Immature natural killer cell (primary cell): ENCODE measurements around the gene TOMM5. TPM values are rescaled to one million over a fixed set of nuclear protein-coding genes. Genes with fewer than 3 reads are reported as not detected.

Experiments used
- DNase-seq, 3 donors: peaks; one replicate each; pipeline ENCODE4 v3.0.0; 2022; ENCODE audit warnings: mixed read lengths in 1 of 3
- H3K27ac Mint-ChIP-seq, 6 donors: one replicate each; pipeline ENCODE4 v1.8.0; 2020; ENCODE audit warnings: mixed read lengths in 6 of 6, mild to moderate bottlenecking in 5 of 6, inconsistent platforms in 4 of 6, moderate library complexity in 3 of 6
- H3K27me3 Mint-ChIP-seq, 3 donors: one replicate each; pipeline ENCODE4 v1.8.0; 2020 to 2021; ENCODE audit warnings: low read depth in 3 of 3, mild to moderate bottlenecking in 3 of 3, mixed read lengths in 3 of 3, moderate library complexity in 3 of 3, inconsistent platforms in 1 of 3
- H3K36me3 Mint-ChIP-seq, 3 donors: one replicate each; pipeline ENCODE4 v1.8.0; 2020; ENCODE audit warnings: mixed read lengths in 3 of 3, inconsistent platforms in 2 of 3, mild to moderate bottlenecking in 2 of 3
- H3K4me1 Mint-ChIP-seq, 2 donors: one replicate each; pipeline ENCODE4 v1.8.0; 2020; ENCODE audit warnings: inconsistent platforms in 2 of 2, mild to moderate bottlenecking in 2 of 2, mixed read lengths in 2 of 2, moderate library complexity in 1 of 2
- H3K4me3 Mint-ChIP-seq, 5 donors: one replicate each; pipeline ENCODE4 v1.8.0; 2020; ENCODE audit warnings: mild to moderate bottlenecking in 5 of 5, mixed read lengths in 5 of 5, inconsistent platforms in 3 of 5, moderate library complexity in 3 of 5
- H3K9me3 Mint-ChIP-seq, 6 donors: one replicate each; pipeline ENCODE4 v1.8.0; 2020; ENCODE audit warnings: mild to moderate bottlenecking in 6 of 6, mixed read lengths in 6 of 6, inconsistent platforms in 4 of 6, moderate library complexity in 3 of 6
- polyA plus RNA-seq, 3 donors: library from polyadenylated mRNA; unstranded; fragments of 300-500 nt; fragmentation: Illumina TruSeq; gene quantifications; one replicate each; pipeline ENCODE4 v1.2.3, GENCODE V29; 2021

The TOMM5 gene
- polyA plus RNA-seq, 3 donors from 2014 or later: 174 to 205 (median 183) TPM

DNA sequence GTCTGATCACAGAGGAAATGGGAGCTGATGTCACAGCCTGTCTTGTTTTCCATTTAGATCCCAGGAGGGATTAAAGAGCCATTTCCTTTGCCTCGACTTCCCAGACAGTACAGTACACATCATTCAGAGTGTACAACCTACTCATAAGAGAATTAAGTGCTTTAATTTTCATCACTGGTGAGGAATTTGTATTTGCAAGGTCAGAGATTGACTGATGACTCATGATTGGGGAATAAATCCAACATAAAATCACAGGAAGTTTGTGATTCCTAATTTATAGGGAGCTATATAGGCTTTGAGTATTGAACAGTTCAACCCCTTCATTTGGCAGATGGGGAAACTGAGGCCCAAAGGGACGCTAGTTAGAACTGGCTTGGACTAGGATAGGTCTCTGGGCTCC is 4.1 kb upstream of the TOMM5 start:
- no peak overlapping the region for H3K4me3 Mint-ChIP-seq
- H3K4me1 Mint-ChIP-seq: peaks cover 20 to 29% of the 10 kb centered on the region in 2 donors
- peaks cover 7 to 16% (median 9%) of the 10 kb centered on the region in 3 donors for H3K27me3 Mint-ChIP-seq
- no peak for DNase-seq
- no peak overlapping the region for H3K27ac Mint-ChIP-seq
- H3K9me3 Mint-ChIP-seq: peaks cover 0 to 1% (median 0%) of the 10 kb centered on the region in 6 donors
- no peaks in the 10 kb centered on the region for H3K36me3 Mint-ChIP-seq

DNA sequence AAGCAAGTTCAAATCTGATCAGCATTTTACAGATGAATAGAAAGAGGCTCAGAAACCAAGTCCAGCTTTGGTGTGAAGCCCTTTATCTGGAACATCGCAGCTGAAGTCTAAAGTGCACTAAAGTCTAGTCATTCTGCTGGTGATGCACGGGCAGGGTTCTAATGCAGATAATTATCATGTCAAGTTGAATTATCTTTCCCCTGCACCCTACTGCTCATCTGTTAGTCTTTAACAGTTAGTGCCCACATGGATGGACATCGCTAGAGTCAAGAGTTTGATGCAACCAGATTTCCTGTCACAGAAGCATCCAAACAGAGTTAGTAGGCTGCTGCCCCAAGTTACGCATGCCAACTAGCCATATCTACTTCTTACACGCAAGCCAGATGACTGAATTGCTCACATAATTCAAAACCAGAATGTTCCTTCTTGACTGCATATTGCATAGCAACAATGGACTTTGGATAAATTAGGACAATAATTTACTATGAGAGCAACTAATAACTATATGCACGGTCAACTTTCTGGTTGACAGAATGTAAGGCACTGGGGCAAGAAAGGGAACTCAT is 1.6 kb upstream of the TOMM5 start:
- Mint-ChIP-seq H3K27me3 (peaks cover 7 to 10% (median 10%) of the 10 kb centered on the region in 3 donors), H3K9me3 (no peaks in the 10 kb centered on the region), H3K36me3 (no peaks in the 10 kb centered on the region), H3K27ac (peak overlapping the region in 1 of 6 donors; percentile 40), H3K4me1 (peaks cover 37 to 49% of the 10 kb centered on the region in 2 donors), H3K4me3 (peak overlapping the region; percentile 52 to 73 (median 64))
- DNase-seq: no peak

DNA sequence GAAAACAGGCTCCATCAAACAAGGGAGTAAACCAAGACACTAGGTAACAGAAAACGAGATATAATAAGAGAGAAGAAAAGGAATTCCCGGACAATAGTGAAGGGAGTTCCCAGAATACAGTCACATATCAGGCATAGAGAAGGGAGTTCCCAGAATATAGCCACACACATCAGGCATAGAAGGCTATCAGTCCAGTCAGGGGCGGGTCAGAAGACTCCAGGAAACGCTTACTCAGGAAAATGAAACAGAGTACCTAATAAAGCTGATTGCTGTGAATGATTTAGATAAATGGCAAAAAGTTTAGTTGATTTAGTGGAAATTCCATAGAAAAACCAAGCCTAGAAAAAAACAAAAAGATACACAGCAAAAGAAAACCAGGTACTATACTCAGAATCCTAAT is 4.9 kb downstream of the TOMM5 start:
- peaks cover 4 to 8% (median 7%) of the 10 kb centered on the region in 3 donors for H3K27me3 Mint-ChIP-seq
- H3K4me3 Mint-ChIP-seq: no peak overlapping the region
- no peak for DNase-seq
- H3K27ac Mint-ChIP-seq: no peak overlapping the region
- no peaks in the 10 kb centered on the region for H3K9me3 Mint-ChIP-seq
- peaks cover 28 to 45% of the 10 kb centered on the region in 2 donors for H3K4me1 Mint-ChIP-seq
- H3K36me3 Mint-ChIP-seq: peaks cover 16 to 43% (median 27%) of the 10 kb centered on the region in 3 donors

DNA sequence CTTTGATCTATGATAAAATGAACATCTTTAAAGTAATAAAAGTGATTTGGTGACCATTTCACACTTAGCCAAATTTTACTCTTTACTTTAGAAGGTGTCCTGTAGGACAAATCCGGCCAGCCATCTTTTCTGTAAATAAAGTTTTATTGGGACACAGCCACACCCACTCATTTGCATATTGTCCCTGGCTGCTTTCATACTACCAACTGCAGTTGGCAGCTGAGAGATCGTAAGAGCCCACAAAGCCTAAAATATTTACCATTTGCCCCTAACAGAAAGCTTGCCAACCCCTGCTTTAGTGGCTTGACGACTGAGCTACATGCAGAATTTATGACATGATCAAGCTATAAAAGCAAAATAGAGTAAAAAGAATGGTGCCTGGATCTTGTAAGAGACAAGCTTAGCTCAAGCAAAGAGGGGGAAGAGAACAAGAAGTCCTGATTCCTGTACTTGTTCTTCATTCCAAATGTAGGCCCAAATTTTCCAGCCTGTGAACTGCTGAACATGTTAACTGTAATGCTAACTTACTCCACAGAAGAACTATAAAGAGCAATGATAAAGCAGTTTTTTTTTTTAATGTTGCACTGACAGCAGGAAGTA is 8.8 kb downstream of the TOMM5 start:
- H3K9me3 Mint-ChIP-seq: no peaks in the 10 kb centered on the region
- no peak overlapping the region for H3K4me3 Mint-ChIP-seq
- DNase-seq: no peak
- peaks cover 16 to 45% (median 26%) of the 10 kb centered on the region in 3 donors for H3K36me3 Mint-ChIP-seq
- no peaks in the 10 kb centered on the region for H3K27me3 Mint-ChIP-seq
- H3K4me1 Mint-ChIP-seq: peaks cover 2 to 15% of the 10 kb centered on the region in 2 donors
- H3K27ac Mint-ChIP-seq: peak overlapping the region in 1 of 6 donors; percentile 9

DNA sequence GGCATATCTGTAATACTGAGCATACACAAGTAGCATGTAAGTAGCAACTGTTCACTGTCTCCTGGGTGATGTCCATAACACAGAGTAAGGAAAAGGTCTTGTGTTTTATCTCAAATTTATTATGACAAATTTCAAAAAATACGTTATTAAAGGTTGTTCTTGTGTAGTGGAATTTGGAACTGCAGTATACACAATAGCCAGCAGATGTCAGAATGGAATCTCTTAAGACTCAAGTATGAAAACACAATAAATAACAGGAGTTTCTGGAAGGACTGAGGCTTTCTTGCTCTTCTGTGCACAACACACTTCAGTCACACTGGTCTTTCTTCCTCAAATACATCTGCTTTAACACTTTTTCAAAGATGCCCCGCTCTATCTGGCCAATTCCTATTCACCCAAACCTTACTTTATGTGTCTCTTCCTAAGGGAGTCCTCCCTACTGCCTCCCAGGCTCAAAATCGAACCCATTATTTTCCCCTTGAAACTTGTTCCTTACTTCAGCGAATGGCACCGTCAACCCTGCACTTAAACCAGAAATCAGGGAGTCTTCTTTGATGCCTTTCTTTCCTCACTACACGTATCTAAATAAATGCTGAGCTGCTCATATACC is 9.7 kb downstream of the TOMM5 start:
- Mint-ChIP-seq H3K4me1 (peaks cover 2 to 15% of the 10 kb centered on the region in 2 donors), H3K36me3 (peaks cover 13 to 41% (median 21%) of the 10 kb centered on the region in 3 donors), H3K9me3 (no peaks in the 10 kb centered on the region), H3K4me3 (no peak overlapping the region), H3K27me3 (no peaks in the 10 kb centered on the region), H3K27ac (peak overlapping the region in 2 of 6 donors; percentile 9 to 46)
- peak in 2 of 3 donors; percentile 15 to 19 for DNase-seq

DNA sequence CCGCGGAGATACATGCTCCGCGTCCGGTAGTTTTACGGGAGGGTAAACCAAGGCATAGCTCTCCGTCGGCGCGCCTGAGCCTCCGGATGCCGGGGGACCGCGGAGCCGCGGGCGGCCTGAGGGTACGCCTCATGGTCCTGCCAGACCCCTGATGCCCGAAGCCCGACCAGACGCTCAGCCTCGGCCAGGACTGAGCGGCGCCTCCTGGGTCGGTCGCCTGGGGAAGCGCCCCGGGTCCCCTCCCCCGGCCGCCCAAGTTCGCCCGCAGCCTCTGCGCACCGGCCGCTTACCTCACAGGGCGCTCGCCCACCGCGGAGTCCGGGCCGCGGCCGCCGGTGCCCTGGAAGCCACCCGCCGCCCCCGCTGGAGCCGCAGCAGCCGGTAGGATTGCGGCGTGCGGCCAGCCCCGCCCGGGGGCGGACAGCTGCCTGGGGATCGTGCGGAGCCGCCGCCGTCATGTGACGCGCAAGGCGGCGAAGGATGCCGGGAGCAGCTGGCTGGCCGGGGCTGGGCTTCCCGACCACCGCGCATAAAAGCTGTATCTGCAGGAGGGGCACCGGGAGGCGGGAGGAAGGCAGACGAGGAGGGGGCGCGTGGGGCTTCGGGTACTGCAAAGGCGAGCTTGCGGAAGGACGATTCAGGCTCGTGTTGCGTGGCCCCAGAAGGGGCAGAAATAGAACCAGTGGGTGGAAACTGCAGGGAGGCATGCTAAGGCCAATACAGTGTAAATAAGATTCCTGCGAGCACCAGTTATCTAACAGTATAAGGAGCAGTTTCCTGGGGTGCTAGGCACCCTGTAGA is 16.3 kb downstream of the TOMM5 start, which contains the start of gene FBXO10:
Gene FBXO10 (minus strand): TSS at position 460 of the 801 bp plus-strand sequence. CDS start 34,612 bp downstream, outside the sequence.
- peaks cover 0 to 4% (median 0%) of the 10 kb centered on the region in 3 donors for H3K36me3 Mint-ChIP-seq
- H3K9me3 Mint-ChIP-seq: no peaks in the 10 kb centered on the region
- DNase-seq: peak; percentile 39 to 48 (median 40)
- H3K27me3 Mint-ChIP-seq: peaks cover 0 to 3% (median 3%) of the 10 kb centered on the region in 3 donors
- peaks cover 9 to 18% of the 10 kb centered on the region in 2 donors for H3K4me1 Mint-ChIP-seq
- peak within 1 kb of the TSS in 5 of 6 donors; percentile 2 to 69 (median 59) for H3K27ac Mint-ChIP-seq
- H3K4me3 Mint-ChIP-seq: peak within 1 kb of the TSS; percentile 85 to 92 (median 88)

DNA sequence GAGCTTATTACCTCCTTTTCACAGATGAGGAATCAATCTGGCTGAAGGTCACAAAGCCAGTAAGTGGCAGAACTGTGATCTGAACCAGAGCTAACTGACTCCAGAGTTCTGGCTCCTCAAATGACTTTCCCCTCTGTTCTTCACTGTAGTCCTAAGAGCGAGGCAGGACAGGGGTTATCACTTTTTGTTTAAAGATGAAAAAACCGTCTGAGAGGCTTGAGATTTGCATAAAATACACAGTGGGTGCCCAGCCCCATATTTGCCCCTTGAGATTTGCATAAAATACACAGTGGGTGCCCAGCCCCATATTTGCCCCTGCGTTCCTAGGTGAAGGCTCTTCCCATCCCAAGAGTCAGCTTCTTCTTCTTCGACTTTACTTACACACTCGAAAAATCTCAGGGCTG is 16.9 kb downstream of the TOMM5 start:
- Mint-ChIP-seq H3K27me3 (peaks cover 0 to 3% (median 3%) of the 10 kb centered on the region in 3 donors), H3K36me3 (peaks cover 0 to 4% (median 0%) of the 10 kb centered on the region in 3 donors), H3K9me3 (no peaks in the 10 kb centered on the region), H3K4me1 (peaks cover 9 to 18% of the 10 kb centered on the region in 2 donors), H3K27ac (peak overlapping the region in 2 of 6 donors; percentile 2 to 61), H3K4me3 (peak overlapping the region; percentile 72 to 85 (median 82))
- DNase-seq: no peak

DNA sequence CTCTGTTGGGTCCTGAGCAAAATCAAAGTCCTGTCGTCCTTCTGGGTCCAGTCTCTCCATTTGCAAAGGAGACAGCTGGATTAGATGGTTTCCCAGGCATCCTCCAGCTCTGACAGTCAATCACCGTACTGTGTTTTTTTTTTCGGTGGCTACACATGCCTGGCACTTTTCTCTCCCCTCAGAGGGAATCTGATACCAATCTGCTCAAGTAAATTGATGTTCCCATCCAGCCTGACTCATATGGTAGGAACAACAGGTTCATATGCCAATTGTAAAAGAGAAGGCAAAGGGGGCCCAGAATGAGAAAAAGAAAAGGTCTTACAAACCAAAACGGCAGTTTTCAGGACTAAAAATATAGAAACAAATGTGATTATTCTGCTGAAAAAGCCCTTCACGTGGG is 17.4 kb downstream of the TOMM5 start:
- H3K27ac Mint-ChIP-seq: peak overlapping the region in 2 of 6 donors; percentile 36 to 61
- peak overlapping the region; percentile 72 to 85 (median 82) for H3K4me3 Mint-ChIP-seq
- H3K27me3 Mint-ChIP-seq: peaks cover 0 to 3% (median 3%) of the 10 kb centered on the region in 3 donors

DNA sequence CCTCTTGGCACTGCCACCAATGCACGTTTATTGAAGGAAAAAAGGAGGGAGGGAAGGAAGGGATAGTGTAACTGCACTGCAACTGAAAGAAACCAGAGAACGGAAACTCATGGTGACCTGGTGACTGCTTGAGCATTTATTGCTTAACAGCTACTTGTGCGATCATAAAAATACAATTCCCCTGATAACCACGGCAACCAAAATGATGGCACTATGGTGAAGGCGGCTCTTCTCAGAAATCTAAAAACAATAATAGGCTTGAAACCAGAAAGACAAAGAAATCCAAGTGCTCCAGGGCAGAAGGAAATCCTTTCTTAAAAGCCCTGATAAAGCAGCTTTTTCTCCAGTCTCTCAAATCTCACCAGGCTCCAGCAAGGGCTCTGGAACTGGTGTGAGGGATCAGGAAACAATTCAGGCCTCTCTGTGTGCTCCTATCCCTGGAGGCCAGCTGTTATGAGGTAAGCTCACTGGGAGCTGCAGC is 18.1 kb downstream of the TOMM5 start:
- H3K4me1 Mint-ChIP-seq: peaks cover 9 to 18% of the 10 kb centered on the region in 2 donors
- H3K27ac Mint-ChIP-seq: no peak overlapping the region
- H3K4me3 Mint-ChIP-seq: no peak overlapping the region
- no peak for DNase-seq
- peaks cover 0 to 4% (median 0%) of the 10 kb centered on the region in 3 donors for H3K36me3 Mint-ChIP-seq
- H3K9me3 Mint-ChIP-seq: no peaks in the 10 kb centered on the region
- H3K27me3 Mint-ChIP-seq: peaks cover 0 to 3% (median 3%) of the 10 kb centered on the region in 3 donors

More for the DNA sequence above, 17.4 kb downstream of the TOMM5 start:
- no peak for DNase-seq
- no peaks in the 10 kb centered on the region for H3K9me3 Mint-ChIP-seq
- peaks cover 9 to 18% of the 10 kb centered on the region in 2 donors for H3K4me1 Mint-ChIP-seq
- peaks cover 0 to 4% (median 0%) of the 10 kb centered on the region in 3 donors for H3K36me3 Mint-ChIP-seq

DNA sequence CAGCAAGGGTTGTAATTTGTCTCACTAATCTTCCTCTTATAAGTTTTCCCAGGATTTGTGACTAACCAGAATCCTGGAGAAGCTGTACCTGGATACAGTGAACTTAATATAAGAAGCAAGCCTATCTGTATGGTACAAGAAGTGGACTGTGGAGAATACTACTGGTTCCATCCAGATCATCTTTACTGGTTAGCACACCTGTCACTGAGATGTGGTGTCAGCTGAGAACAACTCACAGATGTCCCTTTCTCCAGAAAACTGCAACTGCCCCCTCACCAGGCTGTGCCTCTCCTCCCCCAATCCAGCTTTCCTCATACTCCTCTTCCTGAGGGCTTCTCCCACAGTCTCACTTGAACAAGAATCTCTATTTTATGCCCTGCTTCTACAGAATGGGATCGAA is 21.1 kb downstream of the TOMM5 start:
- Mint-ChIP-seq H3K27me3 (peaks cover 0 to 2% (median 0%) of the 10 kb centered on the region in 3 donors), H3K36me3 (peaks cover 0 to 8% (median 0%) of the 10 kb centered on the region in 3 donors), H3K27ac (no peak overlapping the region), H3K4me3 (no peak overlapping the region), H3K9me3 (no peaks in the 10 kb centered on the region), H3K4me1 (peaks cover 6 to 11% of the 10 kb centered on the region in 2 donors)
- DNase-seq: no peak

DNA sequence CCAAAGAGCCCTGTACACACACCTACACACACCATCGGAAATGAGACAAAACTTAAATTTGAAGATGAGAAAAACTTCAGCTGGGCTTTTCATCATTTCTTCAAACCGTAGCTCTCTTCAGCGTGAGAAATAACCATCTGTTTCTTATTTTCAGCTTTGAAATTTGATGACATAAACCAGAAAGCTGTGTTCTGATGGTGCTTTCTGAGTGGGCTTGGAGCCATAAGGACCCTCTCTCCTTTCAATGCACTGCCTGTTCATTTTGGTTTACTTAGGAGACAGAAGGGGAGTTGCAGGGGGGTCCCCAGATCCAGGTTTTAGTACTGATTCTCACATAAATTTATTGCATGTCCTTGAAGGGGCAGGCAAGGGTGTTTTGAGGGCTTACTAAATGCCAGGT is 25.7 kb downstream of the TOMM5 start:
- Mint-ChIP-seq H3K4me3 (no peak overlapping the region), H3K36me3 (peaks cover 3 to 11% (median 8%) of the 10 kb centered on the region in 3 donors), H3K4me1 (no peaks in the 10 kb centered on the region), H3K9me3 (no peaks in the 10 kb centered on the region), H3K27ac (no peak overlapping the region), H3K27me3 (peaks cover 0 to 2% (median 0%) of the 10 kb centered on the region in 3 donors)
- no peak for DNase-seq

DNA sequence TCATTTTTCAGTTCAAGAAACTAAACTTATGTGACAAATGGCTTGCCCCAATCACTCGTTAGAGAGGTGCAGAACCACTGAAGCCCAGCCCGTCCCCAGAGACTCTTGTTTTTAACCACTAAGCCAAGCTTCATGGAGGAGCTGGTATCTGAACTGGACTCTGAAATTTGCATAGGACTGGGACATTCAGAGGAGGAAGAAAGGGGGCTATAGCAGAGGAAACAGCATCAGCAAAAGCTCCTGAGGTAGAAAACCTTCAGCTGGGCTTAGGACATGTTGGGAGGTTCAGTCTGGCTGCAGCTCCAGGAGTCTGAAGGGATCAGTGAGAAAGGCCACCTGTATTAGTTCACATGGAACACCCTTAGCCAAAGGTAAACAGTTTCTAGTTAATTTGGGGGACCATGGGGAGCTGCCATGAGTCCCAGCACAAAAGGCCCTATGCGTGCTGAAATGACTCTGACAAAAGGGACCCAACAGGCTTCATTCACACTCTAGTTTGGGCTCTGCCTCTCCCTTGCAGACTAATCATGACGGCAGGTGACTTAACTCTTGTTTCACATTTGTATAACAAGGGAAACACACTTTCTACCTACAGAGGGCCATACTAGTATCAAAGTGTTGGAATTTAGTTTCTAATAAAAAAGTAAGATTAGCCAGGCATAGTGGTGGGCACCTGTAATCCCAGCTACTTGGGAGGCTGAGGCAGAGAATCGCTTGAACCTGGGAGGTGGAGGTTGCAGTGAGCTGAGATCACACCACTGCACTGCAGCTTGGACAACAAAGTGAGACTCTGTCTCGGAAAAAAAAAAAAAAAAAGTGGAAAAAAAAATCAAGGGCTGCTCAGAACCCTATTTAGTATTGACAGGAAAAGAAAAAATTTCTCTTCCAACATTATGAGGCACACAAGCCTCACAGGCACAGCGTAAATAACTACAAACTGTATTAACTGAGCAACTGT is 26.5 kb downstream of the TOMM5 start:
- no peak overlapping the region for H3K4me3 Mint-ChIP-seq

More for the DNA sequence above, 26.5 kb downstream of the TOMM5 start:
- Mint-ChIP-seq H3K9me3 (no peaks in the 10 kb centered on the region), H3K4me1 (no peaks in the 10 kb centered on the region), H3K27me3 (peaks cover 0 to 2% (median 0%) of the 10 kb centered on the region in 3 donors), H3K36me3 (peaks cover 3 to 11% (median 4%) of the 10 kb centered on the region in 3 donors), H3K27ac (no peak overlapping the region)
- no peak for DNase-seq
